GM12801 (cell line): ENCODE data around the gene CSTPP1.

Experiments
- CTCF ChIP-seq: IDR thresholded peaks from one replicate; pipeline ENCODE4 v1.5.1; 2011; ENCODE audit warnings: control low read depth; ENCODE audit not compliant: insufficient read length; ENCODE audit errors: extremely low read depth

Gene CSTPP1

GRCh38 chr11:46936138-46937110 is at the start of gene CSTPP1:
Gene CSTPP1, plus strand, starts transcription at chr11:46936761. Its CDS starts 45 bp downstream, at chr11:46936806.
- no peak for TF ChIP-seq CTCF

GRCh38 chr11:46888636-46889035 is 47.9 kb upstream of the CSTPP1 start:
- TF ChIP-seq CTCF = no peak

GRCh38 chr11:46889251-46889650 is 47.3 kb upstream of the CSTPP1 start:
- TF ChIP-seq CTCF = no peak

GRCh38 chr11:46889689-46890475 is 46.7 kb upstream of the CSTPP1 start:
- TF ChIP-seq CTCF = peak; percentile 85

GRCh38 chr11:46890665-46891064 is 45.9 kb upstream of the CSTPP1 start:
- no peak for TF ChIP-seq CTCF

- TF ChIP-seq CTCF = no peak
Measured at GRCh38 chr11:46892109-46892508, 44.5 kb upstream of the CSTPP1 start.

- TF ChIP-seq CTCF = no peak
Measured at GRCh38 chr11:46892838-46893237, 43.7 kb upstream of the CSTPP1 start.
